GM19463 (cell line): Measurements from ENCODE around the gene BMAL1.
A peak's percentile ranks its signal among the peaks of the same experiment; 100 is the strongest.

ENCODE experiments used
- ATAC-seq: cut with Tn5 transposase; IDR thresholded peaks from one replicate; pipeline ENCODE4 v1.9.1; 2021; ENCODE audit warnings: mild to moderate bottlenecking, moderate library complexity; ENCODE audit not compliant: unreplicated experiment

Gene BMAL1

DNA sequence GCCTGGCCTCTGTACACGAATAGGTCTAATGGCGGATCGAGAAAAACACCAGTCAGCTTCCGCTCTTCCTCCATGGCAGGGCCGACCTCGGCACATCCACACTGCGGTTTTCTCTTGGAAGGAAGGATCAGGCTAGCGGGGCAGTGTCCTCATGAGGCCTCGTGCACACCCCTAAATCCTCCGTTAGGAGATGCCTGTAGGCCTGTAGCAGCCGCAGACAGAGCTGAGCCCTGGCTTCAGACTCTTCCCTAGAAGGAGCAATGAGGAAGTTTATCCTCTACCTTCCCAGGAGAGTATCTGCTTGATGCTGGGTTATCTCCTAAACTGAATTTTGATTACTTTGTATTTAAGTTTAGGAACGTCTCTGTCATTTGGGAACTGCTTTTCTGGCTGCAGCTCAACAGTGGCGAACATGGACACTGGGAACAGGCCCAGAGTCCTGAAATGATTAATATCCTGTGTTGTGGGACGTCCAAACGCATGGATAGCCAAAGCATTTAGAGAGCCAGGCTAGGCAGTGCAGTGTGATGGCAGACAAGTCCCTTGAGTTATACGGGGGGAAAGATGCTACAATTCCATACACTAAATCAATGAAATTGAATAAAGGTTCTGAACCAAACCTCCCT is 16.5 kb upstream of the BMAL1 start:
- no peak for ATAC-seq

GRCh38 chr11:13261591-13262061 is 16.0 kb upstream of the BMAL1 start:
- no peak for ATAC-seq

DNA sequence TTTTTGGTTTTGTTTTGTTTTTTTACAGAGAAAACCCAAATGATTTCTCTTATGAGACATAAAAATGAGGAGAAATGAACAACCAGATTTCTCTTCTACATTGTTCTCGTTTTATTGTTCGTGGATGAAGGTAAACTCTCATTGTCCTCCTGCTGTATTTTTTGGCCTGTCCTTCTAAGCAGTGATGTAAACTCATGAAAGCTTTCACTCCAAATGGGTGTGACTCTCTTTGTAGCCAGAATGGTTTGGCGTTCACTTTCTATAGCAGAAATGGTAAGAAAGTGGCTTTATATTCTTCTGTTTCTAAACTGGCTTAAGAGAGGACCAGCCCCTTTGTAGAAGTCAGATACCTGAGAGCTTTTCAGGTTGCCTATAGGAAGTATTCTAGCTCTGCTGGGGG is 15.5 kb upstream of the BMAL1 start:
- no peak for ATAC-seq

- no peak for ATAC-seq
Measured at GRCh38 chr11:13268791-13269190, 8.8 kb upstream of the BMAL1 start.

DNA sequence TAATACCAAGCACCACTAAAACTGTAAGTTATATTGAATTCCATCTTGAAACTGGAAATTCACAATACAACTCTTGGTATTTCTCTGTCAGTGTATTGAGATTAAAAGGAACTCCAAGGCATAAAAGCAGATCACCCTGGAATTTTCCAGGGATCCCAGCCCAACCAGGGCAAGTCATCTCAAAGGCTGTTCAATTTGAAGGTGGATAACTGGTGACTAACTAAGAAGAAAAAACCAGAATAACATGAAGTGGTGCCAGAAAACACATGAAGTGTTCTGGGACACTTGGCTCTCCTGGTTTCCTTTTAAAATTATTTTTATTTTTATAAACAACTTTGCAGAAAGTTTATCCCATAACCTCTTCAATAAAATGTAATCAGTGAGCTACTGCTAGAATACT is 7.8 kb upstream of the BMAL1 start:
- no peak for ATAC-seq

DNA sequence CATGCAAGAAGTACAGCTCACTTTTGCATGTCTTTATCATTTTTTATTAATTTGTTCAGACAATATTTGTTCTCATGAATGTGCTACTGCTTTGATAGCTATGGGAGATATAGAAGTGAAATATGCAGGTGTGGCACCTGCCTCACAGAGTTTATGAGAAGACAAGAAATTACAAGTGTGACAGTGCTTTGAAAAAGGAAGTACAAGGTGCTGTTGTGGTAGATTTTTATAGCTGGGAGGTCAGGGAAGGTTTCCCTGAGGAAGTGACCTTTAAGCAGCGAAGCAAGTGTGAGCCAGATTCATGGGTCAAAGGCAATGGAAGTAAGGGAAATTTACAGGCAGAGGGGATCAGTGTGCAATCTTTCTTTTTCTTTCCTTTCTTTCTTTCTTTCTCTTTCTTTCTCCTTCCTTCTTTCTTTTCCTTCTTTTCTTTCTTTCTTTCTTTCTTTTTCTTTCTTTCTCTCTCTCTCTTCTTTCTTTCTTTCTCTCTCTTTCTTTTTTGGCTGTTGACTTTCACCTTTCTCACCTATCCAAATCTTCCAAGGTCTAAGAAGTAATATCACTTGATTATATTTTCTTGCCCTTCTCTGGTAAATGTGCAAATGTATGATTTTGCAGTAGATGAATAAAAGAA is 6.4 kb upstream of the BMAL1 start:
- ATAC-seq = no peak

DNA sequence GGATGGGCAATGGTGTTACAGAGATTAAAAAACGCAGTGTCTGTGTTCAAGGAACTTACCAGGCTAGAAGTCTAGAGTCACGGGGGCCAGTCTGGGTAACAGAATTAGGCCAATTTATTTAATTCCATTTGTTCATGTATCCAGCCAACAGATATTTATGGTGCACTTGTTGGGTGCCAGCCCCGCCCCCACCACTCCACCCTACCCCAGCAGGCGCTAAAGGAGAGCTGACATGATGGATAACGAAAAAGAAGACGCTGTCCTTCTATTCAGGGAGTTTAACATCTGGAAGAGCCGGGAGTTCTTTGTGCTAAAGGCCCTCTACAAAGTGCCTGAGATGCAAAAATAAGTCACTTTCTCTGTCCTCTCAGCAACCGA is 1.1 kb upstream of the BMAL1 start:
- ATAC-seq = no peak

DNA sequence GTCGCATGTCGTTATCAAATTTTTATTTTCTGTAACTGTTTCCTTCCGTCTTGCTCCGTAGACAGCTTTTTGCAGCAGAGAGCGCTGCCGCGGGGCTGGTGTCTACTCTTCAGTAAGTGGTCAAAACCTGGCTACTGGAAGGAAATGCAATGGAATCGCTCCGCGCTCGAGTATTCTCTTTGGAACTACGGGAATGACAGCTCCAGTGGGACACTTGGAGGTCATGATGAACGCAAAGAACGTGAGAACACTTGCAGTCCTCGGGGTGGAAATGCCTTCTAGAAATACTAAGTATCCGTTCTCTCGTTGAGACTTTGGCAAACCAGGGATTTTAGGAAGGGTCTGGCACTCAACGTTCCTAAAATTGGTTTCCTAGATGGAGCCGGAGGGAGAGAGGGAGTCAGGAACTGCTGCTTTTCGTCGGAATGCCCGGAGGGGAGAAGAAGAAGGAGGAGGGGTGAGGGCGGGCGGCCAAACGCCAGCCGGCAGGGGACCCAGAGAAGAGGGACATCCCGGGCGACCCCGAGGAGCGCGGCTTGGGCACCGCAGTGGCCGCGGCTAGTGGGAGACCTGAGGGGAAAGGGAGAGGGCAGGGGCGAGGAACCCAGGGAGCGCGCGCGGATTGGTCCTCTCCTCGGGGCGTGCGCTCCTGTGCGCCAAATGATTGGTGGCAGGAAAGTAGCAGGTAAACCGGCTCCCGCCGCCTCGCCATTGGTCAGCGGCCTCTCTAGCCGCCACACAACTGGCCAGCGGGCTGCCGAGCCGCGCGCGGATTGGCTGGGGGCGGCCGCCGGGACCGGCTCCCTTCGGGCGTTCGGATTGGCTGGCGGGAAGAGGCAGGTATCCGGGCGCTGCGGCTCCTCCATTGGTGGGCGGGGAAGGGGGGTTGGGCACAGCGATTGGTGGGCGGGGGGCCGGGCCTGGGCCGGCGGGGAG is 490 bp upstream of the BMAL1 start:
- ATAC-seq = peak; percentile 87

GRCh38 chr11:13278609-13279486 is 1.3 kb downstream of the BMAL1 start:
- no peak for ATAC-seq

- no peak for ATAC-seq
Measured at GRCh38 chr11:13279487-13279834, 1.9 kb downstream of the BMAL1 start.

DNA sequence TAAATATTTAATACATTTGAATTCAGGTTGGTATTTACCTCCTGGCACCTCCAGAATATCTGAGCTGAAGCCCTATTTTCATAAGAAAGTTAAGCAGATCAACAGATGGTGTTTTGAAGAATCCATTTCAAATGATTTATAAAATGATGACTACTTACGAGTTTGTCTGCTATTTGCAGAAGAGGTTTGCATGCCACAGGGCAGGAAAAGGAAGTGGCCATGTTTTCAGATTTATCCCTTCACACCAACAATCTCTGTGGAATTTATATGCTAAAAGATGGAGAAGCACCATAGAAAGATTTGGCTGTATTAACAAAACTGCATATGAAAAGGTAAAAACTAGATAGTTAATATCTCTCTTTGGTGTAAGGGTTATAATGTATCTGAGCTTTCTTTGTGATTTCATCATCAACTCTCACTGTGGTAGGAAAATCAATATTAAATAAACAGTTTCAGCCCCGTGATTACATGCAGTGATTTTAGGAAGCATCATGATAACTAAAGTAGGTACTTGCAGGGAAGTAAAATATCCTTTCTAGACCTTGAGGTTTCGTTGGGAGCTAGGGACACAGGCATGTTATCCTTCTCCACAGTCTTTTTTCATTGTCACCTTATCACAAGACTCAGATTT is 2.6 kb downstream of the BMAL1 start:
- no peak for ATAC-seq

GRCh38 chr11:13280777-13281176 is 3.2 kb downstream of the BMAL1 start:
- ATAC-seq = no peak

GRCh38 chr11:13283636-13284035 is 6.0 kb downstream of the BMAL1 start:
- ATAC-seq = no peak

- no peak for ATAC-seq
Measured at GRCh38 chr11:13284776-13285588, 7.4 kb downstream of the BMAL1 start.

GRCh38 chr11:13286279-13286821 is 8.8 kb downstream of the BMAL1 start:
- no peak for ATAC-seq

GRCh38 chr11:13287036-13287435 is 9.4 kb downstream of the BMAL1 start:
- ATAC-seq = no peak

- no peak for ATAC-seq
Measured at GRCh38 chr11:13287681-13288080, 10.1 kb downstream of the BMAL1 start.

DNA sequence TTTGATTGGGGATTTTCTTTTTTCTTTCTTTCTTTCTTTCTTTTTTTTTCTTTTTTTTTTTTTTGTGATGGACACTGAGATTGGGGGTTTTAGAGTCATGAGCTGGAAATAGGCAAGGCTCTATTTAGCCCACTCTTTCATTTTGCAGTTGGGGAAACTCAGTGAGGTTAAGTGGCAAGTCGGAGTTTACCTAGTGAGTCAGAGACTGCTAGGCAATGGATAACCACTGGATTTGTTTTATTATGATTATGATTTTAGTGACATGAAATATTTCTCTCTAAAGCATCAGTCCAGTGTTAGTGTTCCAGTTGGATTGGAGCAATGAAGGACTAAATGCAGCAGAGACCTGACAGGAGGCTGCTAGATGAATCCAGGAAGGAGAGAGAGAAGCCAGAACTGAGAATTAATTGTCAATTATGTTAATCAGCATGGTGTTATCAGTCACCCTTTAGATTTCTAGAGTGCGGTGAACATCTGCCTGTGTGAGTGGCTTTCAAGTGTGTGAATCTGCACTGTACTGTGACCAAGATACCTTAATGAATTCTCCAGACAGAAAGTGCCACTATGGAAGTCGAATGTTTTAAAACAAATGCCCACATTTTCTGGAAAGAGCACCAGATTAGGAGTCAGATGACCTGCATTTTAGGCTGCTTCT is 10.9 kb downstream of the BMAL1 start:
- peak; percentile 82 for ATAC-seq

GRCh38 chr11:13289081-13289480 is 11.5 kb downstream of the BMAL1 start:
- ATAC-seq = peak; percentile 6
